WTC11 (cell line): ENCODE measurements around the gene GJA5. TPM values are rescaled to one million over a fixed set of nuclear protein-coding genes. Genes with fewer than 3 reads are reported as not detected.

Source experiments
- ATAC-seq: fragments of 200-7000 bp; cut with Tn5 transposase; 2 replicates; pipeline ENCODE4 v1.10.0; 2021; ENCODE audit warnings: mild to moderate bottlenecking, moderate library complexity
- CTCF ChIA-PET: fragments of 300-600 bp; sonication (Branson Sonifier 250); formaldehyde crosslinking; loops from one replicate; lab custom pipeline; 2021; ENCODE audit warnings: antibody characterized with exemption; lab: Charles Lee
- POLR2A ChIA-PET: fragments of 350-600 bp; sonication (Branson Sonifier 250); formaldehyde crosslinking; loops from one replicate; lab custom pipeline; 2021; ENCODE audit warnings: antibody characterized with exemption; lab: Charles Lee
- DNase-seq: peaks from one replicate; pipeline ENCODE4 v3.0.0; 2021; ENCODE audit warnings: low spot score
- H3K27ac Mint-ChIP-seq: 2 replicates; pipeline ENCODE4 v1.8.0; 2021; ENCODE audit warnings: mixed read lengths
- H3K27me3 Mint-ChIP-seq: 2 replicates; pipeline ENCODE4 v1.8.0; 2021; ENCODE audit warnings: low read depth, mild to moderate bottlenecking, moderate library complexity, mixed read lengths
- H3K36me3 Mint-ChIP-seq: 2 replicates; pipeline ENCODE4 v1.8.0; 2021; ENCODE audit warnings: mixed read lengths
- H3K4me1 Mint-ChIP-seq: 2 replicates; pipeline ENCODE4 v1.8.0; 2022; ENCODE audit warnings: mixed read lengths
- H3K4me3 Mint-ChIP-seq: 2 replicates; pipeline ENCODE4 v1.8.0; 2021; ENCODE audit warnings: mild to moderate bottlenecking, moderate library complexity, mixed read lengths
- H3K9me3 Mint-ChIP-seq: 2 replicates; pipeline ENCODE4 v1.8.0; 2021; ENCODE audit warnings: mixed read lengths
- ATF3 ChIP-seq: sonication (generic); formaldehyde crosslinking; conservative IDR thresholded peaks from 2 replicates; pipeline ENCODE4 v1.8.1; 2022; ENCODE audit warnings: mild to moderate bottlenecking, missing genetic modification reagents
- CDX4 ChIP-seq: fragments of 250-450 bp; sonication (Bioruptor Pico); IDR thresholded peaks from 2 replicates; pipeline ENCODE4 v1.9.0; 2021; ENCODE audit warnings: moderate library complexity, mild to moderate bottlenecking, inconsistent platforms, borderline replicate concordance
- CREB1 ChIP-seq: sonication (generic); formaldehyde crosslinking; IDR thresholded peaks from 2 replicates; pipeline ENCODE4 v1.8.0; 2023; ENCODE audit warnings: mild to moderate bottlenecking, missing genetic modification reagents
- FOXK1 ChIP-seq: sonication (generic); formaldehyde crosslinking; IDR thresholded peaks from 2 replicates; pipeline ENCODE4 v1.8.0; 2022; ENCODE audit warnings: mild to moderate bottlenecking, moderate library complexity, missing genetic modification reagents
- IRF2 ChIP-seq: sonication (generic); formaldehyde crosslinking; IDR thresholded peaks from 2 replicates; pipeline ENCODE4 v1.8.0; 2022; ENCODE audit warnings: low read depth, missing genetic modification reagents, borderline replicate concordance
- JAZF1 ChIP-seq: fragments of 250-450 bp; sonication (Bioruptor Pico); IDR thresholded peaks from 2 replicates; pipeline ENCODE4 v1.9.0; 2021; ENCODE audit warnings: moderate library complexity, mild to moderate bottlenecking, inconsistent platforms
- JUN ChIP-seq: sonication (generic); formaldehyde crosslinking; IDR thresholded peaks from 2 replicates; pipeline ENCODE4 v1.8.0; 2023; ENCODE audit warnings: mild to moderate bottlenecking, missing genetic modification reagents
- KAT7 ChIP-seq: sonication (generic); formaldehyde crosslinking; IDR thresholded peaks from 2 replicates; pipeline ENCODE4 v1.8.1; 2023; ENCODE audit warnings: missing genetic modification reagents, mild to moderate bottlenecking, borderline replicate concordance
- MYBL2 ChIP-seq: sonication (generic); formaldehyde crosslinking; IDR thresholded peaks from 2 replicates; pipeline ENCODE4 v1.8.1; 2023; ENCODE audit warnings: mild to moderate bottlenecking, moderate library complexity, missing genetic modification reagents
- NFE2L1 ChIP-seq: sonication (generic); formaldehyde crosslinking; IDR thresholded peaks from 2 replicates; pipeline ENCODE4 v1.8.1; 2023; ENCODE audit warnings: missing genetic modification reagents
- NR3C1 ChIP-seq: sonication (generic); formaldehyde crosslinking; conservative IDR thresholded peaks from 2 replicates; pipeline ENCODE4 v1.8.1; 2023; ENCODE audit warnings: low read depth, mild to moderate bottlenecking, missing genetic modification reagents
- ZNF219 ChIP-seq: sonication (generic); formaldehyde crosslinking; IDR thresholded peaks from 2 replicates; pipeline ENCODE4 v1.8.0; 2023; ENCODE audit warnings: missing genetic modification reagents, mild to moderate bottlenecking, borderline replicate concordance
- ZNF317 ChIP-seq: sonication (generic); formaldehyde crosslinking; IDR thresholded peaks from 2 replicates; pipeline ENCODE4 v1.8.1; 2023; ENCODE audit warnings: low read depth, mild to moderate bottlenecking, moderate library complexity, missing genetic modification reagents, borderline replicate concordance
- ZNF416 ChIP-seq: fragments of 250-450 bp; sonication (Bioruptor Pico); IDR thresholded peaks from 2 replicates; pipeline ENCODE4 v1.9.0; 2021; ENCODE audit warnings: mild to moderate bottlenecking, inconsistent platforms
- total RNA-seq: library from RNA; stranded (reverse); gene quantifications from 3 replicates; pipeline ENCODE4 v1.2.3, GENCODE V29; 2021
- TF ChIP-seq, protein P1 (sequence below): fragments of 250-450 bp; sonication (Bioruptor Pico); IDR thresholded peaks from 2 replicates; pipeline ENCODE4 v1.9.0; 2021; ENCODE audit warnings: mild to moderate bottlenecking
- TF ChIP-seq, protein P2 (sequence below): sonication (generic); formaldehyde crosslinking; conservative IDR thresholded peaks from 2 replicates; pipeline ENCODE4 v1.8.1; 2023; ENCODE audit warnings: mild to moderate bottlenecking, low read depth, missing genetic modification reagents, moderate library complexity

GJA5 gene
- total RNA-seq, 1 experiment from 2014 or later, result 2.2 TPM

GRCh38 chr1:147768582-147768981 is 8.2 kb upstream of the GJA5 start:
- no peak for ATAC-seq
- H3K36me3 Mint-ChIP-seq, result no peaks in the 10 kb centered on the region
- ChIA-PET POLR2A (no interaction called here), CTCF (no interaction called here)
- H3K4me1 Mint-ChIP-seq, result peaks cover 18% of the 10 kb centered on the region
- no peak overlapping the region for H3K27ac Mint-ChIP-seq
- no peak overlapping the region for H3K4me3 Mint-ChIP-seq
- TF ChIP-seq ZNF219 (CRISPR knock-in tag), result no peak
- H3K27me3 Mint-ChIP-seq, result no peaks in the 10 kb centered on the region; the same call in none of the 2 replicates
- no peaks in the 10 kb centered on the region for H3K9me3 Mint-ChIP-seq
- DNase-seq, result no peak

DNA sequence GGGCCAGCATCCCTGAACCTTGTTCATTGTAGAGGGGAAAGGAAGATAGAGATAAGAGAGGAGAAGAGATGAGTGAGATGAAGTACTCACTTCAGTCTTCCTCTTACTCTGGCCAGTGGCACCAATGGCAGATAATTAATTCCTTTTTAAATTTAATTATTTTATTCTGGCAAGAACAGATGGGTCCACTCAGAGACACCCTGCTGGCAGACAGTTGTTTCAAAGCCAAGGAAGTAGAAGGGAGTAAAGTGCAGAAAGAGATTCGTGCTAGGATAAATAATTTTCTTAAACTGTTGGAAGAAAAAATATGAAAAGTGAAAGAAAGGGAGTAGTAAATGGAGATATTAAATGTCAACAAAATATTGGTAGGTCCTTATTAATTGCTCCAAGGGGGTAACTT is 7.7 kb upstream of the GJA5 start:
- POLR2A ChIA-PET, result no interaction called here

DNA sequence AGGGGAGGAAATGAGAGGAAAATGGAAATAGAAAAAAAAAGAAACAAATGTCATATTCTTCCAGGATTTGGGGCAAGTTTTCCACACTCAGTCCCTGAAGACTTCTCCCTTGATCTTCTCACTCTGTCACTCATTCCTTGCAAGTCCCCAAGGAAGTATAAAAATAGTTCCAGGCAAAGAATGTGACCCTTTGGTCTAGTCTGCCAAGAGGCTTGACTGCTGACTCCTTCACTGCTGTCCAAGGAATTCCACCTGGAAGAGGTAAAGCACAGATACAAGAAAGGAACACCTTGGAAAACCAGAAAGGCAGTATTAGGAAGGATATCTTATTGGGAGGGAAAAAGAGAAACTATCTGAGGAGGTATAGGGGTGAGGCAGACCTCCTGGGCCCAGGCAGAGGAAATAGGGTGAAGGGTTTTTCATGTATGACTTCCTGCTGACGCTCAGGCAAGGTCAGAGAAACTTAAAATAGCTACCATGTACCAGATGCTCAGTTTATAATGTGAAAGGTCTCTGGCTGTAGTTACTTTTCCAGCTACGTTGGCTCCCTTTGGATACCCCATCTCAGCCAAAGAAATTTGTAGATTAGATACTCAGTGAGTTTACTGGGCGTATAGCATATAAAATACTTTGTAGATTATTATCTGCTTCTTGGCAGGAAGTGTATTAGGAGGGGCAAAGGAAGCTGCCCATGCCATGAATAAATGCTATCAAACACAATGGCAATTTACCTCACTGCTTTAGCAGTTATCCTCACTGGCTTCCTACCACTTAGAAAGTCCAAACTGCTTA is 2.0 kb upstream of the GJA5 start:
- H3K27ac Mint-ChIP-seq, result no peak overlapping the region
- ATAC-seq (no peak), DNase-seq (no peak)
- POLR2A ChIA-PET, result no interaction called here
- TF ChIP-seq NR3C1 (CRISPR knock-in tag) (no peak), JUN (CRISPR knock-in tag) (no peak), IRF2 (CRISPR knock-in tag) (no peak), MYBL2 (no peak), CDX4 (no peak), ZNF416 (CRISPR knock-in tag) (no peak), FOXK1 (no peak), ZNF317 (CRISPR knock-in tag) (no peak), JAZF1 (no peak), CREB1 (CRISPR knock-in tag) (no peak)
- TF ChIP-seq, protein P1, sequence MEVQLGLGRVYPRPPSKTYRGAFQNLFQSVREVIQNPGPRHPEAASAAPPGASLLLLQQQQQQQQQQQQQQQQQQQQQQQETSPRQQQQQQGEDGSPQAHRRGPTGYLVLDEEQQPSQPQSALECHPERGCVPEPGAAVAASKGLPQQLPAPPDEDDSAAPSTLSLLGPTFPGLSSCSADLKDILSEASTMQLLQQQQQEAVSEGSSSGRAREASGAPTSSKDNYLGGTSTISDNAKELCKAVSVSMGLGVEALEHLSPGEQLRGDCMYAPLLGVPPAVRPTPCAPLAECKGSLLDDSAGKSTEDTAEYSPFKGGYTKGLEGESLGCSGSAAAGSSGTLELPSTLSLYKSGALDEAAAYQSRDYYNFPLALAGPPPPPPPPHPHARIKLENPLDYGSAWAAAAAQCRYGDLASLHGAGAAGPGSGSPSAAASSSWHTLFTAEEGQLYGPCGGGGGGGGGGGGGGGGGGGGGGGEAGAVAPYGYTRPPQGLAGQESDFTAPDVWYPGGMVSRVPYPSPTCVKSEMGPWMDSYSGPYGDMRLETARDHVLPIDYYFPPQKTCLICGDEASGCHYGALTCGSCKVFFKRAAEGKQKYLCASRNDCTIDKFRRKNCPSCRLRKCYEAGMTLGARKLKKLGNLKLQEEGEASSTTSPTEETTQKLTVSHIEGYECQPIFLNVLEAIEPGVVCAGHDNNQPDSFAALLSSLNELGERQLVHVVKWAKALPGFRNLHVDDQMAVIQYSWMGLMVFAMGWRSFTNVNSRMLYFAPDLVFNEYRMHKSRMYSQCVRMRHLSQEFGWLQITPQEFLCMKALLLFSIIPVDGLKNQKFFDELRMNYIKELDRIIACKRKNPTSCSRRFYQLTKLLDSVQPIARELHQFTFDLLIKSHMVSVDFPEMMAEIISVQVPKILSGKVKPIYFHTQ, result no peak
- no peak overlapping the region for H3K4me3 Mint-ChIP-seq
- H3K4me1 Mint-ChIP-seq, result peaks cover 6% of the 10 kb centered on the region
- no peaks in the 10 kb centered on the region; the same call in 1 of the 2 replicates for H3K27me3 Mint-ChIP-seq
- CTCF ChIA-PET, result no interaction called here
- H3K9me3 Mint-ChIP-seq, result no peaks in the 10 kb centered on the region
- H3K36me3 Mint-ChIP-seq, result no peaks in the 10 kb centered on the region

More for the DNA sequence above, 7.7 kb upstream of the GJA5 start:
- no peak for DNase-seq
- Mint-ChIP-seq H3K36me3 (no peaks in the 10 kb centered on the region), H3K4me1 (peaks cover 13% of the 10 kb centered on the region), H3K27me3 (no peaks in the 10 kb centered on the region; the same call in none of the 2 replicates), H3K4me3 (no peak overlapping the region), H3K27ac (no peak overlapping the region)
- CTCF ChIA-PET, result no interaction called here
- TF ChIP-seq NFE2L1 (CRISPR knock-in tag), result no peak
- TF ChIP-seq, protein P2, sequence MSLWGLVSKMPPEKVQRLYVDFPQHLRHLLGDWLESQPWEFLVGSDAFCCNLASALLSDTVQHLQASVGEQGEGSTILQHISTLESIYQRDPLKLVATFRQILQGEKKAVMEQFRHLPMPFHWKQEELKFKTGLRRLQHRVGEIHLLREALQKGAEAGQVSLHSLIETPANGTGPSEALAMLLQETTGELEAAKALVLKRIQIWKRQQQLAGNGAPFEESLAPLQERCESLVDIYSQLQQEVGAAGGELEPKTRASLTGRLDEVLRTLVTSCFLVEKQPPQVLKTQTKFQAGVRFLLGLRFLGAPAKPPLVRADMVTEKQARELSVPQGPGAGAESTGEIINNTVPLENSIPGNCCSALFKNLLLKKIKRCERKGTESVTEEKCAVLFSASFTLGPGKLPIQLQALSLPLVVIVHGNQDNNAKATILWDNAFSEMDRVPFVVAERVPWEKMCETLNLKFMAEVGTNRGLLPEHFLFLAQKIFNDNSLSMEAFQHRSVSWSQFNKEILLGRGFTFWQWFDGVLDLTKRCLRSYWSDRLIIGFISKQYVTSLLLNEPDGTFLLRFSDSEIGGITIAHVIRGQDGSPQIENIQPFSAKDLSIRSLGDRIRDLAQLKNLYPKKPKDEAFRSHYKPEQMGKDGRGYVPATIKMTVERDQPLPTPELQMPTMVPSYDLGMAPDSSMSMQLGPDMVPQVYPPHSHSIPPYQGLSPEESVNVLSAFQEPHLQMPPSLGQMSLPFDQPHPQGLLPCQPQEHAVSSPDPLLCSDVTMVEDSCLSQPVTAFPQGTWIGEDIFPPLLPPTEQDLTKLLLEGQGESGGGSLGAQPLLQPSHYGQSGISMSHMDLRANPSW (CRISPR knock-in tag), result no peak
- no peak for TF ChIP-seq ZNF219 (CRISPR knock-in tag)
- TF ChIP-seq KAT7 (CRISPR knock-in tag), result no peak
- no peak for TF ChIP-seq ATF3 (CRISPR knock-in tag)
- TF ChIP-seq, all 79 proteins: peak for 0
- no peak for ATAC-seq
- no peaks in the 10 kb centered on the region for H3K9me3 Mint-ChIP-seq
